ENCODE measurements around the gene ZNF641. TPM values are rescaled to one million over a fixed set of nuclear protein-coding genes. Genes with fewer than 3 reads are reported as not detected.

ZNF641 gene
- total RNA-seq: 0.22 and 0.99 TPM in 2 replicates

DNA sequence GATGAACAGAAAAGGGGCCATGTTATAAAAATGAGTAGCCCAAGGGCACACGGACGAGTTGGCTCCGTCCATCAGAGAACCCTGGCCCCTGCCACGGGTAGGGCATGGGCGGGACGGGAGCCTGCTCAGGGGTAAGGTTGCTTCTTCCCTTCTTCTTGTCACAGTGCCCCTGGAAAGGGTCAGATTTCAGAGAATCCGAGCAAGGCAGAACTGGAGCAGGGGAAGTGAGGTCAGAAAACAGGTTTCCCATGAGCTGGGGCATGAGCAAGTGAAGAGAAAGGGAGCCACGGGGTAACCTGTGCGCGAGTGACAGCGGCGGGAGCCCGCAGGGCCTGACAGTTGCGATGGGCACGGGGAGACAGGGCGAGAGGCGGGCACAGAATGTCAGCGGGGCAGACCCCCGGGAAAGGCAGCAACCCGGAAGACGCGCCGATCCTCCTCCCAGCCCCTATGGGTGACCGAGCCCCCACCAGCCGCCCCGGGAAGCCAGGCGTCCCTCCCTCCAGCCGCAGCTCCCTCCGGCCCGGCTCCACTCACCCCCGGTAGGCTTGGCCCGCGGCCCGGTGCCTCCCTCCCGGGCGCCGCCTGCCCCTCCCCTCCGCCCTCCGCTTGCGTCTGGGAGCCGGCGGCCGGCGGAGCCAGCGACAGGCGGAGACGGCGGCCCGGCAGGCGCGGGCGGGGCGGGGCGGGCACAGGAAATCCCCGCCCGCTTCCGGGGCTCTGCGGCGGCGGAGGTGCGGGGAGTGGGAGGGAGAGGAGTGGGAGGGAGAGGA is at the start of gene ZNF641:
Gene ZNF641, minus strand, starts transcription at position 671 of the 773 bp plus-strand sequence. CDS start 2,829 bp downstream, outside the sequence.
- peak; percentile 31 to 52 for DNase-seq (ENCODE audit: low read depth in 2 of 2)

DNA sequence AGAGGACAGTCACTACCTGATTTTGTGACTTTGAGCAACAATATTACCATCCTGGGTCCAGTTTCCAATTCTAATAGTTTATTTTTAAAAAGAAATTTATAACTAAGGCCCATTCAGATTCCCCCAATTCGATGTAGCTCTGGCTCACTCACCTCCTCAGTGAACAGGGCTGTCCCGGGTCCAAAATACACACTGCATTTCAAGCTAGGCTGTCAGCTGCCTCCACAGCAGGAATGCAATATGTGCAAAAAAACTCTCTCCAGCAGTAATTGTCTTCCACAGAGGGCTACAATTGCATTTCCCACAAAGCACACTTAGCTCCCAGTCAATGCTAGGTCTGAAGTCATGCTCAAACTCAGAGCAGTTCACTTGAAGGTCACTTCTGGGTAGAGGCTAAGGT is 39.3 kb upstream of the ZNF641 start:
- DNase-seq (ENCODE audit: low read depth in 2 of 2): no peak

DNA sequence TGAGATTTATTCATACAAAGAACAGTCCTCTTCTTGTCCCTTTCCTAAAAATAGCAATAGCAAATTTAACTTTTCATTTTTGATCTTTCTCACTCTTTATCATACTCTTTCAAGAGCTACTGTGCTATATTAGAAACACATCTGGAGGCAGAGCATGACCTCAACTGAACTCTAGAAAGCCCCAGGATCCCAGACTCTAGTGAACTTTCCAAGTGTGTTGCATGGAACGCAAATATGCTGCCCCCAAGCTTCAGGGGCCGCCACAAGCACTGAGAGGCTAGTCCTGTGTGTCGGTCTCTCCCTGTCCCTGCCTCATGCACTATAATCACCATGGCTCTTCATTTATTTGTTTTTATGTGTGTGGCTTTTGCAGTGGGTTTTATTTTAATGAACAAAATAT is 38.7 kb upstream of the ZNF641 start:
- DNase-seq (ENCODE audit: low read depth in 2 of 2): no peak

DNA sequence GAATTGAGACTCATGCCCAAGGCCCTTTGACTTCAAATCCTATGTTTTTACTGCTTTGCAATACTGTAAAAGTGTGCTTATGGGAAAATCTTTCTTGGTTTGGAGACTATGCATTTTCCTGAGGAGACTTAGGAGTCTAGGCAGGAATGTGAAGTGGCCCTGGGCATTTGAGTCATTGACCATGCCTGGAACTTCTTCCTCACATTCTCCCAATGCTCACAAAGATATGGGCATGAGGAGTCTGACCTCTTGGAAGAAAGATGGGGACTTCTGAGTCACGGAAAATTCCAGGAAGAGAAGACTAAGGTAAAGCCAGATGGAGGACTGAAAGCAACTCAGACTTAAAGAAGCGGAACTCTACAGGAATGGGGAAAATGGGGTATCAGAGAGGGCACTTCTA is 38.2 kb upstream of the ZNF641 start:
- DNase-seq (ENCODE audit: low read depth in 2 of 2): no peak

DNA sequence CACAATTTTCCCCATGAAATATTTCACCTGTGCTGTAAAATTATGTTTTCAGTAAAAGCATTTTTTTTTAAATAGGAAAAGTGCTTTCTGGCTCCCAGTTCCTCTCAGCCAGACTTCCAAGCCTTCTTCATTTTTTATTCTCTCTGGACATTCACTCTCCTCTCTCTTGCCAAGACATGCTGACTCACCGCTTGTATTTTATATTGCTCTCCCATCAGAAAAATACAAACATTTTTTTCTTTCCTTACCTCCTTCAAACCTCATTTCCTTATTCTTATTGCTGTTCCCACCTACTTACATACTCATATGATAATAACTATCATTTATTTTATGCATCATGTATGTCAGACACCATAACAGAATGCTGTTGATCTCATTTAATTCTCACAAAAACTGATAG is 37.7 kb upstream of the ZNF641 start:
- no peak for DNase-seq (ENCODE audit: low read depth in 2 of 2)

DNA sequence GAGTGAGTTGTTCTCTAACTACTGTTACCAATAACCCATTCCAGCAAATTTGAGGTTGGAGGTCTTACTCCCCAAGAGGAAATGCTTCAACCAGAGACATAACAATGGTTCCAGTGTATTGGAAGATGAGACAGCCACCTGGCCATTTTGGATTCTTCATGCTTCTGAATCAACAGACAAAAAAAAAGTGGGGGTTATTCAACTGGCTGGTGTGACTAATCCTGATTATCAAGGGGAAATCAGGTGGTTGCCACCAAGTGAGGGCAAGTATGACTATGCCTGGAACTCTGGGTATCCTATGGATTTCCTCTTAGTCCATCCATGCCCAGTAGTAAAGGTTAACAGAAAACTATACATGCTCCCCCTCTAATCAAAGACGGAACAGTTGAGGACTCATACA is 29.9 kb upstream of the ZNF641 start:
- no peak for DNase-seq (ENCODE audit: low read depth in 2 of 2)

DNA sequence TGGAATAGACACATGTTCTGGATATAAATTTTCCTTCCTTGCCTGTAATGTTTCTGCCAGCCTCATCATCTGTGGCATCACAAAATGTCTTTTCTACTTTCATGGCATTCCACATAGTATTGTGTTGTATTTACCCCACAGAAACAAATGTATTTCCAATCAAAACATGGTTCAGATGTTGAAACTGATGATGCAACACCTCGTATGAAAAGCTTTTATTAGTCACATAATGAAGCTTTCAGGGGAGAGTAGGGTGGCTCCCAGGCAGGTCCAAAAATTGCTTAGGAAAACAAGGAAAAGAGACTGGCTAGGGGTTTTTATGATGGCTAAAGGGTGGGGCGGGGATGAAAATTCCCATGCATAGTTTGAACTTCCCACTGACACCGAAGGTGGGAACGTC is 29.1 kb upstream of the ZNF641 start:
- DNase-seq (ENCODE audit: low read depth in 2 of 2): no peak

DNA sequence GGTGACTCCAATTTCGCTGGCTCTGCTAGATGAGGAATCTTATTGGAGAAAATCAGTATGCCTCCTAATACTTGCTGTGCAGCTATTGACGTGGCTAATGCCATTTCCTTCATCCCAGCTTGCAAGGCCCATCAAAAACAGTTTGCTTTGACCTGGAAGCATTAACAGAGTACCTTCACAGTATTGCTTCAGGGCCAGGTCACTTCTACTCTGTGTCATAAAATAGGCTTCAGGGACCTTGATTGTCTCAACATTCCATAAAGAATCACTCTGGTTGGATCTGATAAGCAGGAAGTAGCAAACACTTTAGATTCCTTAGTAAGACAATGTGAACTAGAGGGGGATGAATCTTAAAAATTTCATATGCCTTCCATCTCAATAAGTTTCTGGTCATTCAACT is 26.9 kb upstream of the ZNF641 start:
- DNase-seq (ENCODE audit: low read depth in 2 of 2): no peak

DNA sequence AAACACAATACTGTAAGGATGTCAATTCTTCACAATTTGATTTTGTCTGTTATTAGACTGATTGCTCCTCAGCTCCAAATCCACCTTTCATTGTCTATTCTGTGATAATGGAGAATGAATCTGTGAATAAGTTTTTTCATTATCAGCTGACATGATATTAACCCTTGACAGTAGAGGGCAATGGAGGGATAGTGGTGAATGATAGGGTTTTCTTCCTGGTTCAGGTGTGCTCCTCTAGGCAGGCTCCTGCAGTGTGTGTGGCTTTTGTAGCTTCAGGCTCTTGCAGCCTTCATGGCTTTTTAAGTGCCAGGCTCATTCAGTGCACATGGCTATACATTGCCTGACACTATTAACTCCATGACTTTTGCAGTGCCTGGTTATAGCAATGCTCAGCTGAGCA is 23.4 kb upstream of the ZNF641 start:
- DNase-seq (ENCODE audit: low read depth in 2 of 2): no peak

DNA sequence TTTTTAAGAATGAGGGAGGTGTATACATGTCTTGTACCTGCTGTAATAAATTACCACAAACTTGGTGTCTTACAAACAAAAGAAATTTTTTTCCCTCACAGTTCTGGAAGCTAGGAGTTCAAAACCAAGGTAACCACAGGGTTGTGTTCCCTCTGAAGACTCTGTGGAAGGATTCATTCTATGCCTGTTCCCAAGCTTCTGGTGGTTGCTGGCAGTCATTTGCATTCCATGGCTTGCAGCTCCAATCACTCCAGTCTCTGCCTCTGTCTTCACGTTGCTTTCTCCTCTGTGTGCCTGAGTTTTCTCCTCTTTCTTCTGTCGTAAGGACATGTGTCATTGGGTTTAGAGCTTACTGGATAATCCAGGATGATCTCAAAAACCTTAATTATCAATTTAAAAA is 15.4 kb upstream of the ZNF641 start:
- no peak for DNase-seq (ENCODE audit: low read depth in 2 of 2)

DNA sequence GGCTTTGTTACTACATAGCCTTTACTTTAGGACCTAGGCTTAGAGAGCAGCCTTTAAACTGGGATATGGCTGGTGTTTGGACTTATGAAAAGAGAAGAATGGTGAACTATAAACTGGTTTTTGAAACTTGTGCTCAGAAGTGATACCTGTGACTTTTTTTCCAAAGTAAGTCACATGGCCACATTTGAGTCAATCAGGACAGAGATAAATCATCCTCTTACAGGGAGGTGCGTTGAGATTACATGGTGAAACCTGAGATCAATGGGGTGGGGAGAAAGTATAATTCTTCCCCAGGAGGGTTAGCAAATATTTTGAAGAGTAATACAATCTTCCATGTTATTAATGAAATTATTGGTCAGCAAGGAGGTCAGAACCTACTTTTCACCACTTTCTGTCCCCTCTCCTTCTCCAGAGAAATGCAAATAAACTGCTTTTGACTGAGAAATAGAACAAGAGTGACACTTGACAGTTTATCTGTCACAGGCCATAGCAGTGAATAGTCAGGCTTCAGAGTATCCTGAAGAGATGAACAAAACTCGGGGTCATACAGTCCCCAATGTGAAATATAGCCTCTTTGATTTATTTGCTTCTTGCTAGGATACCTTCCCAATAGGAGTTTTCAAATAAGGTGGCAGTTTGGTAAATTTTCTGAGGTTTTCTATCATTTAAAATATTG is 11.1 kb upstream of the ZNF641 start:
- DNase-seq (ENCODE audit: low read depth in 2 of 2): no peak

DNA sequence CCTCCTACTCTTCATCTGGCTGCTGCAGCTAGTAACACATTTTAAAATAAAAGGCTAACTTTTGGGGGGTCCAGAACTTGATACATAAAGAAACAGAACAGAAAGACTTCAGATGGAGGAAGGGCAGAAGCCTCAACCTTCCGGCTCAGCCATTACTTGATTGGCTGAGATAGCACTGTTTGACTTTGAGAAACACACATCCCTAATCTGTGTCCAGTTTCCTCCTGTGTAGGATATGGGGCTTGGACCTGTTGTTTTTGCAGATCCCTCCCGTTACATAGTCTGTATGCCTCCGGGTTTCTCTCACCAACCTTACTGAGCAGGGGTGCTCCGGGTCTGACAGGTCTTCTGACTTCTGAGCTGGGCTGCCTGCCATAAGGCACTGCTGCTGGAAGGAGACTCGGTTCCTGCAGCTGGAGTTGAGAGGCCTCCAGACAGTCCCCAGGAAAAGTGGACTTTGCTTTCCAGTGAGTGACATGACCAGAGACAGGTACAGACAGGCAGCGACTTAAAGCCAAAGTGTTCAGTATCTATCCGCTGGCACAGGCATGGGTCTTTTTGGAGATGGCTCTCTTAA is 8.3 kb upstream of the ZNF641 start:
- DNase-seq (ENCODE audit: low read depth in 2 of 2): no peak

DNA sequence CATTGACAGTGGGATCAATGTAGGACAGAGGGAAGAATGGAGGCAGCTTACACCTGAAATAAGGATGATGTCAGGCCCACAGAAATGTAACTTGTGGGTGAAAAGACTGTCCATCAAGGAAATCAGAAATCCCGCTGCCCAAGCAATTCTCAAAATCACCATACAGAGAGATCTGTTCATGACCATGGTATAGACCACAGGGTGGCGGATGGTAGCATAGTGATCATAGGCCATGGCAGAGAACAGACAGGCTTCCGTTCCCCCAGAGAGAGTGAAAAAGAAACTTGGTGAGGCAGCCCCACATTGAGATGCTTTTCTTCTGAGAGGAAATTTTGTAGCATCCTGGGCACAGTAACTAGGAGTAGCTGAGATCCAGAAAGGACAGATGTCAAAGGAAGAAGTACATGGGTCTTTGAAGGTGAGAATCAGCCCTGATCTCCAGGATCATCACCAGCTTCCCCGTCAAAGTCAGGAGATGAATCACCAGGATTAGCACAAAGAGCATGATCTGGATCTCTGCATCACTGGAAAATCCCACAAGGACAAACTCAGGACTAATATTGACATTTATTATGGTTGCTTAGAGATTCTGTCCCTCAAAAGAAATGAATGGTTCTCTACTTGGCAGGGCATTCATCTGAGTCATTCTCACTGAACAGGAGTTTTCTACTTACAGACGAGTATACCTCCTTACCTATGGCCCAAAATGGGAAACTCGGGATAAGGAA is 5.5 kb upstream of the ZNF641 start:
- no peak for DNase-seq (ENCODE audit: low read depth in 2 of 2)

DNA sequence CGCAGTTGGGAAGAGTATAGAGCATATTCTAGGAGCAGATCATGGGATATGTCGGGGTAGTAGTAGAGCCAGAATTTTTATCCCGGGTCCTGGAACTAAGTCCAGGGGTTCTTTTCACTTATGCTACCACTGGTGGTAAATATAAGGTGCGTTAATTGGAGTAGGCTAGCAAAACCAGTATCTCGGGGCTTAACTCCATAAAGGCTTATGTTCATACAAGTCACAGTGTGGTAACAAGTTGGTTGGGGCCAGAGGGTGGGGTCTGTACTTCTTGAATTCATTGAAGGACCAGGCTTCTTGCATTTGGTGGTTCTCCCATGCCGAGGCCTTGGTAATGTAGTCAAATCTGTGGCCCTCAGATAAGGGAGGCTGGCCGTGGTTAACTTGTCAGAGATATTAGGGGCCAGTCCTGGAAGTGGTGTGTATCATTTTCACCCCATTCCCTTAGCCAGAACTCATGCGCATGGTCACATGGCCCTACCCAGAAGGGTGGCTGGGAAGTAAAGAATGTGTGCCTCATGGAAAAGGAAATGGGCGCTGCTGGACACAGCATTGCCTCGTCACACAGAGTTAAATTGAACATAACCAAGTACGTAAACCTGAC is 1.5 kb upstream of the ZNF641 start:
- no peak for DNase-seq (ENCODE audit: low read depth in 2 of 2)

DNA sequence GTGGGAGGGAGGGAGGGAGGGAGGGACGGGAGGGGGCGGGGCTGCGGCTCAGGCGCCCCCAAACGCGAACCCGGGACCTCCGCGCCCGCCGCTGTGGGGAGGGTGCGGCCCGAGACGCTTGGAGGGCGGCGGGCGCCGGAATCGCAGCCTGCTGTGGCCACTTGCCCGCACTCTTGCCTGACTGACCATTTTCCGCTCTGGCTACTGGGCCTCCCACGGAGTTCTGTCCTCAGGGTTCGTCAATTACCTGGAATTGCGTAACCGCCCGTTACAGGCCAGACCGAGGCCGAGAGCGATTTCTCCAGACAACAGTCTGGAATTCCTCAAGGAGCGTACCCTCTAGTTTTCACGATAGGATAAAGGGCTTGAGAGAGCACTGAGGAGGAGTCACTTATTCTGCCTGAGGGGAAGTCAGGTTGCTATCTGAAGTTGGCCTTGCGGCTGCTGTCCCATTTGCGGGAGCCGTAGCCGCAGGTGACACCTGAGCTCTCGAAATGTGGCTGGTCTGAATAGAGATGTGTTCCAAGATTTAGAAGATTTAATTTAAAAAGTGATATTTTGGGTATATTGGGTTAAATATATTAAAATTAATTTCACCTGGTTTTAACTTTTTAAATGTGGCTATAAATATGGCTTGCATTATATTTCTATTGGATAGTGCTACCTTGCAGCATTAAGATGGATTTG is 446 bp upstream of the ZNF641 start:
- peak; percentile 24 to 46 for DNase-seq (ENCODE audit: low read depth in 2 of 2)

DNA sequence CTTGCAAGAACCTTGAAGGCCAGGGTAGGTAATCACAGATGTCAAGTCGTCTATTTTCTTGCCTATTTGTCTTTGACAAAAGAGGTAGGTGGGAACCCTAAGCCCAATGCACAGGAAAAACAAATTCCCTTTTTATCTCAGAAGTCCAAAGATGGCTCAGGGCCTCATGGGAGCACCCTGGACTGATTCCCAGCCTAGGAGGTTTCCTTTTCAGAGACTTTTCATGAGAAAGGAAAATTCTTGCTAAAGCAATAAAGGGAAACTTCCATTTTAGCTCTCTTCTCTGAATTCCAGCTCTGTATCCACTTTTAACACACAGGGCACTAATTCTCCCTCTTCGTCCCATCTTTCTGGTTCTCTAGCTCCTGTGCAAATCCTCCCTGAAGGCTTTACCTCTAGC is 1.2 kb downstream of the ZNF641 start:
- no peak for DNase-seq (ENCODE audit: low read depth in 2 of 2)

DNA sequence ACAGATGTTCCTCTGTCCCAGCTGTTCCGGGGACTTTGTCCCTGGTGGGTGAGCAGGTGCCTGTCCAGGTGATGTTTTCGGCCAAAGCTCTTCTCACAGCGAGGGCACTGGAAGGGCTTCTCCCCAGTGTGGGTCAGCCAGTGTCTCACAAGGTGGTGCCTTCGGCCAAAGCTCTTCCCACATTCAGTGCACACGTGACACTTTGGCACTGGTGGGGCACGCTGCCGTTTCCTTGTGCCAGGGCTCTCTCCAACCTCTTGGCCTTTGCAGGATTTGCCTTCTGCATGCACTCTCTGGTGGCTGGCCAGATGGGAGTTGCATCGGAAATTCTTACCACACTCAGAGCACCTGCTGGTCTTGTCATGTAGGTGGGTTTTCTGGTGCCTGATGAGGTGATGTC is 7.7 kb downstream of the ZNF641 start:
- no peak for DNase-seq (ENCODE audit: low read depth in 2 of 2)

DNA sequence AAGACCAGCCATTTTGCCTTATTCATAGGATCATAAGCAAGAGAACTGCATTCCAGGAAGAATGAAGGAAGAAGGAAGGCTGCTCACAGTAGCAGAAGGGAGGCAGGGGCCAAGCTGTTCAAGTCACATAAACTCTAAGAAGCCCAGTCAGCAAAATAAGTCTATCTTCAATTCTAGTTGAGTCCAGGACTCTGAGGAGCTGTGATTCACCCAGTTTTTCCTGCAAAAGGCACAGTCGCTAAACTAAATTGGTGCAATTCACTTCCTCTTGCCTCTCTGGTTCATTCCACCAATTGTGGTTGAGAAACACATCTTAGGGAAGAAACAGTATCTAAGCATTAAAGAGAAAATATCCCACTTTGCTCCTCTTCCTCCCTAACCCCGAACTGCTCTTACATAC is 9.8 kb downstream of the ZNF641 start:
- DNase-seq (ENCODE audit: low read depth in 2 of 2): no peak

DNA sequence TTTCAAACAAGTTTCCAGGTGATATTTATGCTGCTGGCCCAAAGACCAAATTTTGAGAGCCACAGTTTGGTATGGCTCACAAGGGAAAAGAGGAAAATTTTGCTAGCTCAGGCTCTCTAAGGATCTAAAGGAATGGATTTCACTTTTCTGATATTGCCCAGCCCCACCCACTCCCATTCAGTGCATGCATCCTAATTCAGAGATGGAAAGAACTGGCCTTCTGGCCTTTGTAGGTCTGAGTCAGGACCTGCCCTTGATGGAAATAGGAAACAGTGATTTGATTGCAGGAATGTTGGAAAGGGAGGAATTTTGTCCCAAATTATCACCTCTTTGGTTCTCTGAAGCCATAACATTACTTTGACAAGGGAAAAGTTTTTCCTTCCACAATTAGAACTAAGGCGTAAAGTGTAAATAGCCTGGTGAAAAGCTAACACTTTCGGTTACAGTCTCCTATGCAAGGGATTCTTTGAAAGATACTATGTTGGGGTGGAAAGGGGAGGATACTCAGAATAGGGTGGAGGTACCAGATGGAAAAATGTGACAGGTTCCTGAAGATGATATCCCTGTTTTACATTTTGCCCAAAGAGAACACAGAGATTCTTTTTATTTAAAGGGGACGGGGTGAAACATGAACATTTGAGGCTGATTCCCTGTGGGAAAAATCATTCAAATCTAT is 11.1 kb downstream of the ZNF641 start:
- DNase-seq (ENCODE audit: low read depth in 2 of 2): no peak

DNA sequence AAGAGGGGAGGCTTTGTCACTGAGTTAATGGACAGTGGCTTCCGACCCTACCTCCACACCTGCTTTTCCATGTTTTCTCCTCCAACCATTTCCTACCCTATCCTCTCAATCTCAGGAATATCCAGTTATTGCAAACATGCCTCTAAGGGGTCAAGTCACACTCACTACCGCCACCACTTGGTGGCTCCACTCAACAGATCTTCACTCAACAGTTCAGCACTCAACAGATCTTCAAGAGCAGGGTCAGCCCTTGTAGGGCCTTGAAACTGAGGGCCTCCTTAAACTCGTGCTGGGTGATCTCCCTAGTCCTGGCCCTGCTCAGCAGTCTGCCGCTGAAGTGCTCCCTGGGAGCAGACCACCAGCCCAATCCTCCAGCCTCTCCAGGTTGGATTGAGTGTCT is 14.2 kb downstream of the ZNF641 start:
- no peak for DNase-seq (ENCODE audit: low read depth in 2 of 2)

DNA sequence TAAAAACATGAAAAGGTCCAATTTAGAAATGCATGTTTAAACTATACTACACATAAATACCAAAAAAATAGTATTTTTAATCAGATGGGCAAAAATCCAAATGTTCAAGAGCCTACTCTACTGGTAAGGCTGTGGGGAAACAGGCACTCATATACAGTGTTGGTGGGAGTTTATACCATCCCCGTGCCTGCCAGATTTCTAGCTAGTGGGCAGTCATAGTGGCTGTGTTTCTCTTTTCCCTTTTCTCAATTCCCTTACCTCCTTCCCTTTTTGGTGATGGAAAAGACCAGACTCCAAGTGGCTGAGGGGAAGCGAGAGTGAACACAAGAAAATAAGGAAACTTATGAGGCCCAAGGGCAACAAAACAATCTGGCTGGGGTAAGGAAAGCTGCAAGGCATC is 14.7 kb downstream of the ZNF641 start:
- no peak for DNase-seq (ENCODE audit: low read depth in 2 of 2)

Measured in lung microvascular endothelial cell (primary cell).